ENCODE data around the gene TWNK. TPM values are rescaled to one million over a fixed set of nuclear protein-coding genes. Genes with fewer than 3 reads are reported as not detected.

The TWNK gene
- total and polyA plus RNA-seq, 10 of the 15 experiments (the other 5 are each of a cell fraction or from before 2014, with no cell fraction given) = 13.6 to 32.8 (median 18.0) TPM

GRCh38 chr10:100987685-100988049 is 324 bp downstream of the TWNK start (continued):
- TF ChIP-seq HCFC1 (IDR thresholded peaks at IDR 0.05; ENCODE audit: low read length) = no peak
- TF ChIP-seq, protein P1, sequence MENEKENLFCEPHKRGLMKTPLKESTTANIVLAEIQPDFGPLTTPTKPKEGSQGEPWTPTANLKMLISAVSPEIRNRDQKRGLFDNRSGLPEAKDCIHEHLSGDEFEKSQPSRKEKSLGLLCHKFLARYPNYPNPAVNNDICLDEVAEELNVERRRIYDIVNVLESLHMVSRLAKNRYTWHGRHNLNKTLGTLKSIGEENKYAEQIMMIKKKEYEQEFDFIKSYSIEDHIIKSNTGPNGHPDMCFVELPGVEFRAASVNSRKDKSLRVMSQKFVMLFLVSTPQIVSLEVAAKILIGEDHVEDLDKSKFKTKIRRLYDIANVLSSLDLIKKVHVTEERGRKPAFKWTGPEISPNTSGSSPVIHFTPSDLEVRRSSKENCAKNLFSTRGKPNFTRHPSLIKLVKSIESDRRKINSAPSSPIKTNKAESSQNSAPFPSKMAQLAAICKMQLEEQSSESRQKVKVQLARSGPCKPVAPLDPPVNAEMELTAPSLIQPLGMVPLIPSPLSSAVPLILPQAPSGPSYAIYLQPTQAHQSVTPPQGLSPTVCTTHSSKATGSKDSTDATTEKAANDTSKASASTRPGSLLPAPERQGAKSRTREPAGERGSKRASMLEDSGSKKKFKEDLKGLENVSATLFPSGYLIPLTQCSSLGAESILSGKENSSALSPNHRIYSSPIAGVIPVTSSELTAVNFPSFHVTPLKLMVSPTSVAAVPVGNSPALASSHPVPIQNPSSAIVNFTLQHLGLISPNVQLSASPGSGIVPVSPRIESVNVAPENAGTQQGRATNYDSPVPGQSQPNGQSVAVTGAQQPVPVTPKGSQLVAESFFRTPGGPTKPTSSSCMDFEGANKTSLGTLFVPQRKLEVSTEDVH (IDR thresholded peaks at IDR 0.05; ENCODE audit: low read depth, partially characterized antibody) = peak; percentile 7
- TF ChIP-seq ATF7 (IDR thresholded peaks at IDR 0.05; ENCODE audit: low read depth) = no peak
- TF ChIP-seq FOXM1 (IDR thresholded peaks at IDR 0.05; ENCODE audit: low read depth, low read length) = no peak
- TF ChIP-seq MLLT1 (IDR thresholded peaks at IDR 0.05) = 0 out of 2 replicates have a peak, but pooled peaks have one; percentile 26
- no peak for TF ChIP-seq NFIC (IDR thresholded peaks at IDR 0.05; ENCODE audit: low read depth, low read length)
- no peak for TF ChIP-seq CHD4 (IDR thresholded peaks at IDR 0.05)
- no peak for TF ChIP-seq POLR2AphosphoS2 (IDR thresholded peaks at IDR 0.05; ENCODE audit: low read depth, low read length)
- TF ChIP-seq MTA3 (IDR thresholded peaks at IDR 0.05; ENCODE audit: borderline replicate concordance, low read length) = no peak
- no peak for TF ChIP-seq ZBTB11 (CRISPR knock-in tag; IDR thresholded peaks at IDR 0.05)
- TF ChIP-seq IRF4 (IDR thresholded peaks at IDR 0.05; ENCODE audit: low read depth, low read length) = no peak
- TF ChIP-seq MTA2 (IDR thresholded peaks at IDR 0.05; ENCODE audit: low read depth) = peak; percentile 51
- TF ChIP-seq FOS (IDR thresholded peaks at IDR 0.05; ENCODE audit: borderline replicate concordance, extremely low read depth, insufficient read length) = no peak
- TF ChIP-seq NR2C2 (IDR thresholded peaks at IDR 0.05; ENCODE audit: borderline replicate concordance, control insufficient read depth, insufficient read length, low read depth) = peak; percentile 7
- no peak for TF ChIP-seq BRCA1 (IDR thresholded peaks at IDR 0.05; ENCODE audit: low read depth, low read length)
- no peak for TF ChIP-seq JUND (IDR thresholded peaks at IDR 0.05; ENCODE audit: low read depth, low read length)
- TF ChIP-seq SMARCA5 (IDR thresholded peaks at IDR 0.05) = no peak
- no peak for TF ChIP-seq RB1 (IDR thresholded peaks at IDR 0.05; ENCODE audit: borderline replicate concordance)
- TF ChIP-seq JUNB (IDR thresholded peaks at IDR 0.05) = no peak
- TF ChIP-seq, protein P2, sequence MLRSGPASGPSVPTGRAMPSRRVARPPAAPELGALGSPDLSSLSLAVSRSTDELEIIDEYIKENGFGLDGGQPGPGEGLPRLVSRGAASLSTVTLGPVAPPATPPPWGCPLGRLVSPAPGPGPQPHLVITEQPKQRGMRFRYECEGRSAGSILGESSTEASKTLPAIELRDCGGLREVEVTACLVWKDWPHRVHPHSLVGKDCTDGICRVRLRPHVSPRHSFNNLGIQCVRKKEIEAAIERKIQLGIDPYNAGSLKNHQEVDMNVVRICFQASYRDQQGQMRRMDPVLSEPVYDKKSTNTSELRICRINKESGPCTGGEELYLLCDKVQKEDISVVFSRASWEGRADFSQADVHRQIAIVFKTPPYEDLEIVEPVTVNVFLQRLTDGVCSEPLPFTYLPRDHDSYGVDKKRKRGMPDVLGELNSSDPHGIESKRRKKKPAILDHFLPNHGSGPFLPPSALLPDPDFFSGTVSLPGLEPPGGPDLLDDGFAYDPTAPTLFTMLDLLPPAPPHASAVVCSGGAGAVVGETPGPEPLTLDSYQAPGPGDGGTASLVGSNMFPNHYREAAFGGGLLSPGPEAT (IDR thresholded peaks at IDR 0.05; ENCODE audit: low read depth) = 0 out of 2 replicates have a peak, but pooled peaks have one; percentile 50
- no peak for TF ChIP-seq BMI1 (IDR thresholded peaks at IDR 0.05; ENCODE audit: borderline replicate concordance)
- no peak for TF ChIP-seq ZZZ3 (IDR thresholded peaks at IDR 0.05; ENCODE audit: control insufficient read depth, insufficient read length, low read depth)
